SK-N-MC (cell line): ENCODE data around the gene ITSN1.
A peak's percentile ranks its signal among the peaks of the same experiment; 100 is the strongest.

Experiments
- DNase-seq: peaks from one replicate; pipeline ENCODE4 v3.0.0-alpha.2; 2011; ENCODE audit warnings: low read depth, low spot score
- H3K27ac ChIP-seq: fragments of 200-600 bp; sonication (generic); 2 replicates; pipeline ENCODE4 v1.5.1; 2016; ENCODE audit warnings: mixed run types
- H3K36me3 ChIP-seq: fragments of 200-600 bp; sonication (generic); 2 replicates; pipeline ENCODE4 v1.6.1; 2017; ENCODE audit warnings: antibody characterized with exemption, low read length, mixed read lengths; ENCODE audit not compliant: insufficient read depth
- H3K4me3 ChIP-seq: fragments of 200-600 bp; sonication (generic); 2 replicates; pipeline ENCODE4 v1.5.1; 2016
- H3K9ac ChIP-seq: fragments of 200-600 bp; sonication (generic); 2 replicates; pipeline ENCODE4 v1.8.0; 2017; ENCODE audit warnings: mixed run types, mixed read lengths; ENCODE audit not compliant: insufficient read length
- H3K9me3 ChIP-seq: fragments of 200-600 bp; sonication (generic); 2 replicates; pipeline ENCODE4 v1.6.1; 2017; ENCODE audit warnings: low read depth, mild to moderate bottlenecking, antibody characterized with exemption, low read length, moderate library complexity, mixed read lengths
- EZH2 ChIP-seq: fragments of 200-600 bp; sonication (generic); IDR thresholded peaks from one replicate; pipeline ENCODE4 v1.6.1; 2017; ENCODE audit warnings: antibody characterized with exemption
- FOXP2 ChIP-seq: optimal IDR thresholded peaks from 2 replicates; pipeline ENCODE3; 2011; ENCODE audit warnings: mild to moderate bottlenecking, moderate library complexity; ENCODE audit not compliant: insufficient read depth; ENCODE audit errors: extremely low read length, control extremely low read depth
- POLR2AphosphoS5 ChIP-seq: IDR thresholded peaks from 2 replicates; pipeline ENCODE4 v1.6.1; 2012; ENCODE audit warnings: mild to moderate bottlenecking, low read depth, low read length, borderline replicate concordance

ITSN1 gene

GRCh38 chr21:33634254-33634653 lies 8.0 kb upstream of the ITSN1 start:
- DNase-seq, result no peak
- TF ChIP-seq FOXP2, result no peak
- no peak for TF ChIP-seq EZH2
- H3K27ac ChIP-seq, result no peak overlapping the region
- H3K4me3 ChIP-seq, result no peak overlapping the region
- no peak overlapping the region for H3K9ac ChIP-seq
- H3K9me3 ChIP-seq, result no peaks in the 10 kb centered on the region
- H3K36me3 ChIP-seq, result peaks cover 44% of the 10 kb centered on the region

- no peak for DNase-seq
- H3K9me3 ChIP-seq, result no peaks in the 10 kb centered on the region
- peaks cover 5% of the 10 kb centered on the region; the same call in 1 of the 2 replicates for H3K36me3 ChIP-seq
- peak overlapping the region; percentile 4 for H3K27ac ChIP-seq
- no peak for TF ChIP-seq EZH2
- no peak for TF ChIP-seq POLR2AphosphoS5
- TF ChIP-seq FOXP2, result no peak
- peak overlapping the region; percentile 84 for H3K4me3 ChIP-seq
- H3K9ac ChIP-seq, result peak overlapping the region; percentile 86
These were observed 1.5 kb upstream of the ITSN1 start for GRCh38 chr21:33640697-33641351.

GRCh38 chr21:33641352-33642026 lies 812 bp upstream of the ITSN1 start, which contains the start of gene CRYZL1:
Gene CRYZL1 (minus strand): TSS chr21:33641741. CDS start chr21:33631551, 10,190 bp downstream.
- H3K4me3 ChIP-seq, result peak within 1 kb of the TSS; percentile 88
- TF ChIP-seq FOXP2 (peak; percentile 74), EZH2 (no peak), POLR2AphosphoS5 (peak; percentile 83; the same call in 1 of the 2 replicates)
- no peaks in the 10 kb centered on the region; the same call in 1 of the 2 replicates for H3K36me3 ChIP-seq
- peak; percentile 94 for DNase-seq
- H3K27ac ChIP-seq, result peak within 1 kb of the TSS; percentile 89
- H3K9ac ChIP-seq, result peak within 1 kb of the TSS; percentile 86
- H3K9me3 ChIP-seq, result no peaks in the 10 kb centered on the region

- Histone ChIP-seq H3K36me3 (no peaks in the 10 kb centered on the region; the same call in 1 of the 2 replicates), H3K9me3 (no peaks in the 10 kb centered on the region), H3K9ac (peak overlapping the region; percentile 76), H3K4me3 (peak overlapping the region; percentile 88), H3K27ac (0 out of 2 replicates have a peak overlapping the region, but pooled peaks have one; percentile 85)
- no peak for DNase-seq
- no peak for TF ChIP-seq FOXP2
- TF ChIP-seq EZH2, result no peak
- no peak for TF ChIP-seq POLR2AphosphoS5
These were observed 776 bp downstream of the ITSN1 start for GRCh38 chr21:33642896-33643657.

- H3K9me3 ChIP-seq, result no peaks in the 10 kb centered on the region
- TF ChIP-seq FOXP2 (no peak), EZH2 (no peak), POLR2AphosphoS5 (no peak)
- DNase-seq, result no peak
- no peaks in the 10 kb centered on the region; the same call in 1 of the 2 replicates for H3K36me3 ChIP-seq
- peak overlapping the region; percentile 76 for H3K9ac ChIP-seq
- H3K4me3 ChIP-seq, result peak overlapping the region; percentile 88
- peak overlapping the region; percentile 85 for H3K27ac ChIP-seq
These were observed 1.5 kb downstream of the ITSN1 start for GRCh38 chr21:33643658-33644311.

GRCh38 chr21:33644383-33645074 lies 2.2 kb downstream of the ITSN1 start:
- Histone ChIP-seq H3K9me3 (no peaks in the 10 kb centered on the region), H3K36me3 (no peaks in the 10 kb centered on the region), H3K27ac (peak overlapping the region; percentile 85), H3K4me3 (peak overlapping the region; percentile 88), H3K9ac (peak overlapping the region; percentile 76)
- DNase-seq, result peak; percentile 92
- no peak for TF ChIP-seq FOXP2
- TF ChIP-seq EZH2, result no peak
- TF ChIP-seq POLR2AphosphoS5, result no peak

GRCh38 chr21:33645730-33646129 lies 3.4 kb downstream of the ITSN1 start:
- Histone ChIP-seq H3K9ac (no peak overlapping the region), H3K9me3 (no peaks in the 10 kb centered on the region), H3K27ac (no peak overlapping the region), H3K4me3 (no peak overlapping the region), H3K36me3 (no peaks in the 10 kb centered on the region)
- DNase-seq, result no peak
- TF ChIP-seq FOXP2 (no peak), POLR2AphosphoS5 (no peak), EZH2 (no peak)
